Cerebellar cortex (tissue), 1 donor: ENCODE results near the gene NMRK1.

ENCODE experiments used
- DNase-seq: peaks from one replicate; pipeline ENCODE4 v3.0.0-alpha.2; 2015; ENCODE audit warnings: low spot score

NMRK1 gene

DNA sequence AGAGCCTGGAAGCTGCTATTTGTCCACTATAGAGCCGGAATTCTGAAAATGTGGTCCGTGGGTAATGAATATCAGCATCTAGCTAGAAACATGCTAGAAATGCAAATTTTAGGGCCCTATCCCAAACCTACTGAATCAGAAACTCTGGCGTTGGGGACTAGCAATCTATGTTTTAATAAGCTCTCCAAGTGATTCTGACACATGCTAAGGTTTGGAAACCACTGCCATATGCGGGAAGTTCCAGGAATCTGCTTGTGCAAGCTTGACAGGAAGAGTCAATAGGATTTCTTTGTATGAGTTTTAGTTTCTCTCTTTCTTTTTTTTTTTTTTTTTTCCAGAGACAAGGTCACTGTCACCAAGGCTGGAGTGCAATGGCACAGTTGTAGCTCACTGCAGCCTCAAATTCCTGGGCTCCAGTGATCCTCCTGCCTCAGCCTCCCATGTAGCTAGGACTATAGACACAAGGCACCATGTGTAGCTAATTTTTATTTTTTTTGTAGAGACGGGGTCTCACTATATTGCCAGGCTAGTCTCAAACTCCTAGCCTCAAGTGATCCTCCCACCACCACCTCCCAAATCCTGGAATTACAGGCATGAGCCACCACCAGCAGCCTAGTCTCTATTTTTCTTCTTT lies 33.5 kb downstream of the NMRK1 start:
- DNase-seq, result no peak

DNA sequence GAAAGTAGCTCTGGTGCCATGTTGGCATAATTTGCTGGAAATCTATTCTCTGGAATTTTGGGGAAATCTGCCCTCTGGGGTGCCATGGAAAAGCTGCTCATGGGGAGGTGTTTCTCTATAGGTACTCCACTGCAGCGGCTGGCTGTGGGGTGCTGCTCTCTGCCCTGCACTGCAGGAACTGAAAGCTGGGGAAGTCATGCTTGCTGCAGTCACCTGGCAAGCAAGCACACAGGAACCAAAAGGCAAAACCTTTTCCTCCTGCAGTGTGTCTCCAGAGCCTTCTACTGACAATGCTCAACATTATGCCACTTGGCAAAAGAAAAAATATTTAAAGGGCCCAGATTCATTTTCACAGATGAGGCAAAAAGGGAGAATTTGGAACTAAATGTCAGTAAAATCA lies 34.1 kb downstream of the NMRK1 start:
- peak; percentile 57 for DNase-seq

- DNase-seq, result no peak
Observed at GRCh38 chr9:75051285-75051684, 36.7 kb downstream of the NMRK1 start.

- peak; percentile 20 for DNase-seq
Observed at GRCh38 chr9:75047506-75047905, 40.4 kb downstream of the NMRK1 start.

DNA sequence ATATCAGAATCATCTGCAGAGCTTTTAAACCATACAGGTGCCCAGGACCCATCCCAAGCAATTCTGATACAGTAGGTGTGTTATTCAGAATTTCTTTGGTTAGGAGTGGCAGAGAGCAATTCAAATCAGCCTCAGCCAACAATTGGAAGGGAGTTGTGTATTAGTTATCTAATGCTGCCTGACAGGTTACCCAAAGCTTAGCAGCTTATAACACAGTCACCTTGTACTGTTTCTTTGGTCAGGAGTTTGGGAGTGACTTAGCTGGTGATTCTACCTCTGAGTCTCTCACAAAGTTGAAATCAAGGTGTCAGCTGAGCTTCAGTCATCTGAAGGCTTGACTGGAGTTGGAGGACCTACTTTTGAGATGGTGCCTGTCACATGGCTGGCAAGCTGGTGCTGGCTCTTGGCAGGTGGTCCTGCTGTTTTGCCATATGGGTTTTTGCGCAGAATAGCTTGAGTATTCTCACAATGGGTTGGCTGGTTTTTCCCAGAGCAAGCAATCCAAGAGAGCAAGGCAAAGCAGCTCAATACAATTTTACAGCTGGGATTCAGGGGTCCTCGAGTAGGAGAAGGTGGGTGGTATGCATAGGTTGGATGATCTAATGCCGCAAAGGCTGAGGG lies 41.1 kb downstream of the NMRK1 start:
- peak; percentile 96 for DNase-seq

GRCh38 chr9:75041041-75041440 lies 46.9 kb downstream of the NMRK1 start:
- no peak for DNase-seq

GRCh38 chr9:75039801-75040200 lies 48.2 kb downstream of the NMRK1 start:
- DNase-seq, result no peak

GRCh38 chr9:75039009-75039408 lies 48.9 kb downstream of the NMRK1 start:
- DNase-seq, result no peak

- no peak for DNase-seq
Observed at GRCh38 chr9:75036793-75037192, 51.2 kb downstream of the NMRK1 start.

DNA sequence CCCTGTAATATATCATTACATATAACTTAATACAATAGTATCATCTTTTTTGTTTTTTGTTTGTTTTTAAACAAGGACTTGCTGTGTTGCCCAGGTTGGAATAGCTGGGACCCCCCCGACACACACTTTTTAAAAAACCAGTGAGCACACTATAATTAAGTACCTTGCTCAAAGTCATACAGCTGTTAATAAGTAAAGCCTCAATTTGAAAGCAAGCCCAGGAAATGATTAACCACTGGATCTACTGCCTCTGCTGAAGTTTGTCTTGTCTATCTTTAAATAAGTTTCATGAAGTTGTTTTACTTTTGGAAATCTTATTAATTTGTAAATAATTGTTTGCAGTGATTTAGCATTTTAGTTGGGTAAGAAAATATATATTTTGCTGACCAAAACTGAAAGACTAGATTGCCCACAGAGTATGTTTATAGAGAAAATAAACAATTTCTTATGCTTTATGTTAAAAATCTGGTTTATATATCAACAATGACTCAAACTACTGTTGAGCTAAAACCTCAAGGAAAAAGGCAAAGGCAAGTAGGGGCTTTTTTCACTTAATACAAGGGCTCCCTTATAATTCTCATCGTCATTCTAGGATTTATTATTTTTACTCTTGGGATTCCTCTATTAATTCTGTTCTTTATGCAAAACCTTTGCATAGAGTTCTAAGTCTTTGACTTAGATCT lies 54.0 kb downstream of the NMRK1 start:
- no peak for DNase-seq

DNA sequence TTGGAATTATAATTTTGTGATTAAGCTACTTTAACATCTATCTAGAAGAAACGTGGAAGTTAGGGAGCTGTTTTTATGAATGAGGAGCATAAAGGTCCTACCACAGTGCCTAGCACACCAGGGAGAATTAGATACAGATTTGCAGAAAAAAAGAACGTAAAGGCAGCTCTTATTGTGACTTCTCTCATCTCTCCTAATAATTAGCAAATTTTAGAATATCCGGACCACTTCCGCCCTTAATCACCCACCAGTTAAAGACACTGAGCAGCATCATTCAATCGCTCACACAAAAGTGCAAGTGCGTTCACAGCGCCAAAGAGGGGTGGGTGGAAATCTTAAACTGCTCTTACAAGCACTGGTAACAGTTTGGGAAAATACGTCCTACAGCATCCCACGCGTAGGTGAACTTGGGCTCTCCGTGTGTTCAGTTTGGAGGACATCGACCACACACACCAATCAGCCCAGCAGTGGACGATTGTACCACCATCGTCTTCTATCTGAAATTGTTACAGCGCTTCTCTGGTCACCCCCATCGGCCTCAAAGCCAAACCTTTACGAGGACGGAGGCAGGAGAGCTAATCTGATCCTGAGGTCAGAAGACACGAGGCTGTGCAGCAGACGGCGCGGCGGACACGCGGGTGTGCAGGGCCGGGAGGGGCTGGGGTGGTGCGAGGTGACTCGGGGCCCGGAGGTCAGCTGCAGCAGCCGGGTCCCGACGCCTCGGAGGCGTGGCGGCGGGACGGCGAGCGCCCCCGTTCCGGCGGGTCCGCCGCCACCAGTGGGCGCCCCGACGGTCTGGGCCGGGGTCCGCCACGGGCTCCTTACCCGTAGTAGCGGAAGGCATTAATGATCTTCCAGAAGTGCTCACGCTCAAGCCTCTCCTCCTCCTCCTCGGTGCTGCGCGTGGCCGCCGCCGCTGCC lies 60.5 kb downstream of the NMRK1 start:
- peak; percentile 55 for DNase-seq

DNA sequence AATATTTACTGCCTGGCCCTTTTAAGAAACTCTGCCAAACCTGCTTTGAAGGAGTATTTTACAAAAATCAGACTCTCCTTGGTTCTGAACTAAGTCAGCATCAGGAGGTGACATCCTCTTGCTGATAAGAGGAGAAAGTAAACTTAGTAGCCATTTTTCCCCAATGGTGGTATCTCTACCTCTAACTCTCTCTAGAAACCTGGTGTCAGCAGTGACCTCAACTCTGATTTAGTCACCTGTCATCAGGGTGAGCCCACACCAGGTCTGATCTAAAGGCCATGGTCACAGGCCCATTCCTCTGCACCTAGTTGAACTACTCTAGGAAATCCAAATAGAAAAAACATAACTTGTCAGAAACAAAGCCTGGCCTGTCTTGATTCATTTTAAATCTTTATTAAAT lies 64.1 kb downstream of the NMRK1 start:
- peak; percentile 30 for DNase-seq

DNA sequence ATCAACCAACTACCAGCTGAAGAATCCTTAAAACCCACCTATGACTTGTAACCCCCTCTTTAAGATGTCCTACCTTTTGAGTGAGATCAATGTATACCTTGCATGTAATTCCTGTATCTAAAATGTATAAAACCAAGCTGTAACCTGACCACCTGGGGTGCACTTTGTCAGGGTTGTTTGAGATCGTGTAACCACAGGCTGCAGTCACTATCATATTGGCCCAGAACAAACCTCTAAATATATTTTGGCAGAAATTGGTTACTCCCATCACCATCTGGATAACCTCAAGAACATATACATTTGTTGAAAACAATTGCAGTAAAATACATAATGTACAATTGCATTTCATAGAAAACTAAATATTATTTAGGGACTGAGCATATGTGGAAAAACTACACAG lies 68.3 kb downstream of the NMRK1 start:
- no peak for DNase-seq

GRCh38 chr9:75019022-75019421 lies 68.9 kb downstream of the NMRK1 start:
- no peak for DNase-seq

DNA sequence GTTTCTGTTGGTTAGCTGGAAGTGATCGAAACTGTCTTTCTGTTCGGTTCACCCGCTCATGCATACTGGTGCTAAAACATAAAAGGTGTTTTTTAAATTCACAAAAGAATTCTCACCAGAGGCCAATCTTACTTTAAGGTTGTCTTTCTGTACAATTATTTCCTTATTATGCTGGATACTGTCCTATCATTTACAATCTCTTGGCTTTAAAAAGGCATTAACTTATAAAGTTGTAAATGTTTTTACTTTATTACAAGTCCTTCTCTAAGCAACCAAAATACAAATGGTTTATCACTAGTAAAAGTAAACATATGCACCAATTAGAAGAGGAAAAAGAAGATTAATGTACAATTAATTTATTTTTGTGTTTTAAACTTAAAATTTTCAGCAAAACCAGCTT lies 70.6 kb downstream of the NMRK1 start:
- DNase-seq, result no peak

- DNase-seq, result no peak
Observed at GRCh38 chr9:75013735-75014134, 74.2 kb downstream of the NMRK1 start.
